Stimulated activated effector memory CD8-positive, alpha-beta T cell treated with anti-CD3 and anti-CD28 coated beads, Interleukin-12 subunit alpha, Interleukin-12 subunit beta, amount 100 ng/mL, for 72 hours (primary cell): ENCODE data around the gene ELAPOR1.

Experiments used
- ATAC-seq: fragments of 150-1000 bp; cut with Tn5 transposase; 2 replicates; pipeline ENCODE4 v1.10.0; 2021
- DNase-seq, 2 donors: peaks; one replicate each; pipeline ENCODE4 v3.0.0; 2021 to 2022; ENCODE audit warnings: low spot score in 2 of 2
- H3K27ac Mint-ChIP-seq: one replicate; pipeline ENCODE4 v1.8.0; 2022; ENCODE audit warnings: mild to moderate bottlenecking, mixed read lengths
- H3K36me3 Mint-ChIP-seq: one replicate; pipeline ENCODE4 v1.8.0; 2022; ENCODE audit warnings: mild to moderate bottlenecking, mixed read lengths
- H3K4me1 Mint-ChIP-seq: one replicate; pipeline ENCODE4 v1.8.0; 2022; ENCODE audit warnings: mixed read lengths
- H3K4me3 Mint-ChIP-seq: one replicate; pipeline ENCODE4 v1.8.0; 2022; ENCODE audit warnings: mild to moderate bottlenecking, mixed read lengths
- H3K9me3 Mint-ChIP-seq: one replicate; pipeline ENCODE4 v1.8.0; 2022; ENCODE audit warnings: mixed read lengths

The ELAPOR1 gene

GRCh38 chr1:109091078-109091838 is 22.7 kb upstream of the ELAPOR1 start:
- no peak for DNase-seq
- H3K4me1 Mint-ChIP-seq: peaks cover 12% of the 10 kb centered on the region
- peak; percentile 74 for ATAC-seq
- no peaks in the 10 kb centered on the region for H3K9me3 Mint-ChIP-seq
- peaks cover 56% of the 10 kb centered on the region for H3K36me3 Mint-ChIP-seq
- peak overlapping the region; percentile 94 for H3K27ac Mint-ChIP-seq
- H3K4me3 Mint-ChIP-seq: peak overlapping the region; percentile 95

GRCh38 chr1:109091839-109092193 is 22.1 kb upstream of the ELAPOR1 start:
- H3K4me1 Mint-ChIP-seq: peaks cover 12% of the 10 kb centered on the region
- H3K4me3 Mint-ChIP-seq: peak overlapping the region; percentile 95
- H3K27ac Mint-ChIP-seq: peak overlapping the region; percentile 94
- DNase-seq: no peak
- peaks cover 56% of the 10 kb centered on the region for H3K36me3 Mint-ChIP-seq
- no peaks in the 10 kb centered on the region for H3K9me3 Mint-ChIP-seq
- ATAC-seq: peak; percentile 37

GRCh38 chr1:109094377-109094803 is 19.5 kb upstream of the ELAPOR1 start:
- Mint-ChIP-seq H3K27ac (no peak overlapping the region), H3K9me3 (no peaks in the 10 kb centered on the region), H3K4me3 (no peak overlapping the region), H3K36me3 (peaks cover 57% of the 10 kb centered on the region), H3K4me1 (peaks cover 12% of the 10 kb centered on the region)
- DNase-seq (no peak), ATAC-seq (no peak)

- peaks cover 62% of the 10 kb centered on the region for H3K36me3 Mint-ChIP-seq
- peaks cover 14% of the 10 kb centered on the region for H3K4me1 Mint-ChIP-seq
- ATAC-seq (no peak), DNase-seq (no peak)
- H3K9me3 Mint-ChIP-seq: no peaks in the 10 kb centered on the region
- no peak overlapping the region for H3K27ac Mint-ChIP-seq
- H3K4me3 Mint-ChIP-seq: no peak overlapping the region
Measured at GRCh38 chr1:109094871-109095270, 19.0 kb upstream of the ELAPOR1 start.

- Mint-ChIP-seq H3K4me1 (peaks cover 18% of the 10 kb centered on the region), H3K36me3 (peaks cover 70% of the 10 kb centered on the region), H3K27ac (no peak overlapping the region), H3K4me3 (no peak overlapping the region), H3K9me3 (no peaks in the 10 kb centered on the region)
- no peak for DNase-seq
- ATAC-seq: no peak
Measured at GRCh38 chr1:109095631-109096030, 18.3 kb upstream of the ELAPOR1 start.

- Mint-ChIP-seq H3K27ac (no peak overlapping the region), H3K4me3 (no peak overlapping the region), H3K36me3 (peaks cover 70% of the 10 kb centered on the region), H3K9me3 (no peaks in the 10 kb centered on the region), H3K4me1 (peaks cover 18% of the 10 kb centered on the region)
- ATAC-seq (no peak), DNase-seq (no peak)
Measured at GRCh38 chr1:109096120-109096519, 17.8 kb upstream of the ELAPOR1 start.

GRCh38 chr1:109099938-109100773 is 13.8 kb upstream of the ELAPOR1 start:
- peak overlapping the region; percentile 99 for H3K27ac Mint-ChIP-seq
- DNase-seq: peak; percentile 92 to 98
- peak overlapping the region; percentile 99 for H3K4me3 Mint-ChIP-seq
- H3K9me3 Mint-ChIP-seq: no peaks in the 10 kb centered on the region
- H3K4me1 Mint-ChIP-seq: peaks cover 6% of the 10 kb centered on the region
- peaks cover 59% of the 10 kb centered on the region for H3K36me3 Mint-ChIP-seq
- peak; percentile 94 for ATAC-seq

- DNase-seq: no peak
- Mint-ChIP-seq H3K9me3 (no peaks in the 10 kb centered on the region), H3K4me1 (peaks cover 6% of the 10 kb centered on the region), H3K27ac (no peak overlapping the region), H3K4me3 (no peak overlapping the region), H3K36me3 (peaks cover 44% of the 10 kb centered on the region)
- no peak for ATAC-seq
Measured at GRCh38 chr1:109104364-109105151, 9.4 kb upstream of the ELAPOR1 start.

- Mint-ChIP-seq H3K36me3 (peaks cover 31% of the 10 kb centered on the region), H3K4me3 (no peak overlapping the region), H3K27ac (no peak overlapping the region), H3K4me1 (no peaks in the 10 kb centered on the region), H3K9me3 (no peaks in the 10 kb centered on the region)
- DNase-seq: no peak
- ATAC-seq: no peak
Measured at GRCh38 chr1:109105881-109106280, 8.0 kb upstream of the ELAPOR1 start.

GRCh38 chr1:109107785-109108184 is 6.1 kb upstream of the ELAPOR1 start:
- no peak for DNase-seq
- Mint-ChIP-seq H3K4me3 (no peak overlapping the region), H3K27ac (no peak overlapping the region), H3K36me3 (peaks cover 17% of the 10 kb centered on the region), H3K9me3 (no peaks in the 10 kb centered on the region), H3K4me1 (peaks cover 4% of the 10 kb centered on the region)
- no peak for ATAC-seq

GRCh38 chr1:109109906-109110305 is 4.0 kb upstream of the ELAPOR1 start:
- H3K4me3 Mint-ChIP-seq: no peak overlapping the region
- ATAC-seq (no peak), DNase-seq (no peak)
- peaks cover 22% of the 10 kb centered on the region for H3K4me1 Mint-ChIP-seq
- peak overlapping the region; percentile 2 for H3K27ac Mint-ChIP-seq
- H3K9me3 Mint-ChIP-seq: no peaks in the 10 kb centered on the region
- peaks cover 7% of the 10 kb centered on the region for H3K36me3 Mint-ChIP-seq

- no peaks in the 10 kb centered on the region for H3K9me3 Mint-ChIP-seq
- peaks cover 32% of the 10 kb centered on the region for H3K4me1 Mint-ChIP-seq
- H3K27ac Mint-ChIP-seq: no peak overlapping the region
- ATAC-seq (no peak), DNase-seq (no peak)
- H3K36me3 Mint-ChIP-seq: peaks cover 13% of the 10 kb centered on the region
- H3K4me3 Mint-ChIP-seq: no peak overlapping the region
Measured at GRCh38 chr1:109111386-109112055, 2.4 kb upstream of the ELAPOR1 start.

GRCh38 chr1:109112056-109112651 is 1.8 kb upstream of the ELAPOR1 start:
- DNase-seq (no peak), ATAC-seq (no peak)
- Mint-ChIP-seq H3K4me1 (peaks cover 32% of the 10 kb centered on the region), H3K9me3 (no peaks in the 10 kb centered on the region), H3K36me3 (peaks cover 13% of the 10 kb centered on the region), H3K27ac (peak overlapping the region; percentile 90), H3K4me3 (peak overlapping the region; percentile 87)

- ATAC-seq: peak; percentile 74
- Mint-ChIP-seq H3K4me1 (peaks cover 32% of the 10 kb centered on the region), H3K36me3 (peaks cover 13% of the 10 kb centered on the region), H3K9me3 (no peaks in the 10 kb centered on the region), H3K27ac (peak overlapping the region; percentile 90), H3K4me3 (peak overlapping the region; percentile 87)
- peak; percentile 86 to 96 for DNase-seq
Measured at GRCh38 chr1:109112652-109113285, 1.1 kb upstream of the ELAPOR1 start.
